GM18907 (cell line): ENCODE results near the gene DNAJB14.
A peak's percentile ranks its signal among the peaks of the same experiment; 100 is the strongest.

Experiments used
- ATAC-seq: cut with Tn5 transposase; IDR thresholded peaks from one replicate; pipeline ENCODE4 v1.9.1; 2021; ENCODE audit warnings: mild to moderate bottlenecking, moderate library complexity; ENCODE audit not compliant: unreplicated experiment

Gene DNAJB14

DNA sequence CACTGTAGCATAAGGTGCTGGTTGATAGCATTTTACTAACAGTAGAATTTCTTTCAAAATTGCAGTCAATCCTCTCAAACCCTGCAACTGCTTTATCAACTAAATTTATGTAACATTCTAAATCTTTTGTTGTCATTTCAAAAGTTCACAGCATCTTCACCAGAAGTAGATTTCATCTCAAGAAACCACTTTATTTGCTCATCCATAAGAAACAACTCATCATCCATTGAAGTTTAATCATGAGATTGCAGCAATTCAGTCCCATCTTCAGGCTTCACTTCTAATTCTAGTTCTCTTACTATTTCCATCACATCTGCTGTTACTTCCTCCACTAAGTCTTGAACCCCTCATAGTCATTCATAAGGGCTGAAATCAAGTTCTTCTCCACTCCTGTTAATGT lies 73.8 kb downstream of the DNAJB14 start:
- no peak for ATAC-seq

- peak; percentile 67 for ATAC-seq
These were observed 78.3 kb downstream of the DNAJB14 start for GRCh38 chr4:99868126-99868596.

DNA sequence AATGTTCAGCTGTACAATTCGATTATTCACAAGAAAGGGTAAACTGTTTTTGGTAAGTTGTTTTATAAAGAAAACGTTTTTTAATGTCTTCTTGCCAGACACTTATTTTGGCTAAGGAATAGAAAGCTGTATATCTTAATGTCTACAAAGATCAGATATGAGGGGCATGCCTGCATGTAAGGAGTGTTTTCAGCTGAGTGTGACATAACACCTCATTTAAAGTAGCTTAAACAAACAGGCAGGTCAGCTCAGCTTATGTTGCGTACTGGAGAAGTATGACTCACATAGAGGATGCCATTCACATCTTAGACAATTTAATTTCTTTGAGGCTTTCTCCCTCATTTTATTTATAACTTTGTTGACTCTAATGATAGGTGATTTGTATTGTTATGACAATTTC lies 82.6 kb downstream of the DNAJB14 start:
- ATAC-seq: no peak

DNA sequence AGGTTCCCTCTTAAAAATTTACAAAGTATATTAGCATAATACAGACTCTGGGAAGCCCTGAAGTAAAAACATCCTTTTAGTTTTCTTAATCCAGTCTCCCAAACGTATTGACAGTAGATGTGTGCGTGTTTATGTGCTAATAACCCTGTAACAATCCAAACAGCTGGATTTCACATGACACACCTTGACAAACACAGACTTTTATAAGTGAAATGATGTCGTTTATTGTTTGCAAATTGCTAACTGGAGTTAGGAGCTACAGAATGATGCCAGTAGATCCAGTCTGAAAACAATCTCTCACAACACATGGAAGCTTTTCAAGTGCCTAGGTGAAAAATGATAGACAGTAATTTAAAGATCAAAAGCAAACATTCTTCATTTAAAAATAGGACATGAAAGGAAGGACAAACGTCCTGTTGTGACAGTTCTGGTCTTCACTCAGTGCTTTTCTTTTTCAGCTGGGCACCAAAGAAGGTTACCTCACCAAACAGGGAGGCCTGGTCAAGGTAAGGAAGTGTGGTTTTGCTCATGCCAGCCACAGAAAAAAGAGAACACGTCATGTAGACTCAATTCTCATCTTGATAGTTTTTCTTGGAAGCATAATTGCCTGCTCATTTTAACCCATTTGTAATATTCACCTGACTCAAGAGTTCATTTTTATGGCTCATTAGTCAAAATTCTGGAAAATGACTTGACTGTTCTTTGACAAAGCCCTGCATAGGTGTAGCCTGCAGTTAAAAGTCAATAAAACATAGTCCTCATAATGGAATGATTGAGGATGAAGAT lies 85.1 kb downstream of the DNAJB14 start:
- peak; percentile 78 for ATAC-seq

DNA sequence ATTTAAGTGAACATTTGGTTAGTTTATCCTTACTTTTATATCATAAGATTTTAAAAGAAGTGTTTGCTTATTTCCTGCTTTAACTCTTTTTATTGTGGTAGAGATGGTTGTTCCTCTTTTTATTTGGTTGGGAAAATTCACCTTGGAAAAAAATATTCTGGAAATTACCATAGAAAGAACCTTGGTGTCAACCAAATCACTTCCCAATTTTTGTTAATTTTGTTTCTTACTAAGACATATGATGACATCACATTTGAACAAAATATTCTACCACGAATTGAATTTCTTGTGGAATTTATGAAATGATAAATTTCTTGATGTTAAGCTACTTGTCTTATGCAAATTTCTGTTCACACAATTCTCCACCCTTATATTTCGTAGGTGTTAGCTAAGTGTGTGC lies 85.9 kb downstream of the DNAJB14 start:
- ATAC-seq: no peak

- ATAC-seq: peak; percentile 65
These were observed 86.8 kb downstream of the DNAJB14 start for GRCh38 chr4:99859618-99860017.

DNA sequence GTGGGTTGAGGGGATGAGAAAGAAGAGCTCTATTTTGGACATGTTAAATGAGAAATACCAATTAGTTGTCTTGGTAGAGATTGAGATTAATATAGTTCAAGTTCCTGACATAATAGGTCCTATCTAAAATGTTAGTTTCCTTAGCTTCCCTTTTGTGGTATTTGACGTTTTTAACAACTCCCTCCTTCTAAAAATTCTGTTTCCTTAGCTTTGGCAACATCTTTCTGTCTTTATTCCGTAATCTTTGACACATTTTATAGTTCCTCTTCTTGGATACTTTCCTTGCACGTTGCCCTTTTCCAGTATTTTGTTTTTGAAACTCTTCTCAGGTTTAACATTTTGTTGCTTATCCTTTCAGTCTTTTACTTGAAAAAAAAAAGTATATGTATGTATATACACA lies 89.1 kb downstream of the DNAJB14 start:
- no peak for ATAC-seq

DNA sequence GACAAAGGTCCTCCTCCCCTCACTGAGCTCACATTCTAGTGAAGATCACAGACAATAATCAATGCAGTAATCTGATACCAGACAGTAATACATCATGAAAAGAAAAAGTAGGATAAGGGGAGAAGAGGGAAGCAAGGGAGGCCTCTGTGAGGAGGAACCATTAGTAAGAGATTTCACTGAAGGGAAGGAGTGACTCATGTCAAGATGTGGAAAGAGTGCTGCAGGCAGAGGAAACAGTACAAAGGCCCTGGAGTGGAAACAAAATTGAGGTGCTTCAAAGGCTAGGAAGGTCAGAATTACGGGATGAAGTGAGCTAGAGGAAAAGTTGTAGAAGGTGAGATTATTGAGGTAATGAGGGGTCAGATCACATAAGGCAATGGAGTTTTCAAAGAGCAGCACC lies 90.3 kb downstream of the DNAJB14 start:
- no peak for ATAC-seq

GRCh38 chr4:99855678-99856077 lies 90.7 kb downstream of the DNAJB14 start:
- ATAC-seq: peak; percentile 45

GRCh38 chr4:99853999-99854398 lies 92.4 kb downstream of the DNAJB14 start:
- ATAC-seq: no peak

GRCh38 chr4:99853190-99853589 lies 93.2 kb downstream of the DNAJB14 start:
- ATAC-seq: no peak

GRCh38 chr4:99852199-99852749 lies 94.1 kb downstream of the DNAJB14 start:
- ATAC-seq: no peak

DNA sequence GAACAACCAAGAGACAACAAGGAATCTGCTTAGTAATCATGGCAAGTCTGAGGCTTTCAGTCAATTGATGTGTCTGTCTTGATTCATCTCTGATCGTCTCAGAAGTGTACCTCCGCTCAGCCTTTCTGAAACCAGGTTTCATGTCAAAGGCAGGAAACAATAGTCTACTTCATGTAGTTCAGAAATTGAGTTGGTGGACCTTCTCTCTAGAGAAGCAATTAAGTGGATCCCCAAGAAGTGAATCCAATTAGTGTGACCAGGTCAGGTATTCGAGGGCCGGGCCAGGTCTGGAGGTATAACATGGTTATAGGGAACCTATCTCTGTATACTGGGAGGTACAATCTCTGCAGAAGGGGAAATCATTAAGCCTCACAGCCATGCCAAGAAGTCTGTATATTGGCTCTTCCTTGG lies 97.8 kb downstream of the DNAJB14 start:
- peak; percentile 43 for ATAC-seq

- peak; percentile 69 for ATAC-seq
These were observed 98.9 kb downstream of the DNAJB14 start for GRCh38 chr4:99847362-99847976.

- no peak for ATAC-seq
These were observed 99.5 kb downstream of the DNAJB14 start for GRCh38 chr4:99846891-99847290.
